Fibroblast of gingiva (primary cell): ENCODE measurements around the gene TSPAN11.

Experiments
- DNase-seq: peaks from one replicate; pipeline ENCODE4 v3.0.0-alpha.2; 2011; ENCODE audit warnings: low read depth

Gene TSPAN11

GRCh38 chr12:30979371-30980259 is 53.1 kb downstream of the TSPAN11 start:
- peak; percentile 58 for DNase-seq

- no peak for DNase-seq
These were observed 54.6 kb downstream of the TSPAN11 start for GRCh38 chr12:30980955-30981662.

GRCh38 chr12:30982413-30982812 is 55.9 kb downstream of the TSPAN11 start:
- DNase-seq = no peak

GRCh38 chr12:30985814-30986452 is 59.4 kb downstream of the TSPAN11 start:
- DNase-seq = peak; percentile 49

- DNase-seq = no peak
These were observed 61.5 kb downstream of the TSPAN11 start for GRCh38 chr12:30988086-30988485.

- no peak for DNase-seq
These were observed 62.2 kb downstream of the TSPAN11 start for GRCh38 chr12:30988646-30989286.

- DNase-seq = no peak
These were observed 63.2 kb downstream of the TSPAN11 start for GRCh38 chr12:30989754-30990153.

- no peak for DNase-seq
These were observed 63.8 kb downstream of the TSPAN11 start for GRCh38 chr12:30990316-30990715.

GRCh38 chr12:30990776-30991175 is 64.2 kb downstream of the TSPAN11 start:
- no peak for DNase-seq

GRCh38 chr12:30991466-30991865 is 64.9 kb downstream of the TSPAN11 start:
- no peak for DNase-seq

GRCh38 chr12:30992381-30992780 is 65.8 kb downstream of the TSPAN11 start:
- DNase-seq = no peak

GRCh38 chr12:30993766-30994165 is 67.2 kb downstream of the TSPAN11 start:
- no peak for DNase-seq

- DNase-seq = no peak
These were observed 67.7 kb downstream of the TSPAN11 start for GRCh38 chr12:30994274-30994673.

GRCh38 chr12:30996255-30996654 is 69.7 kb downstream of the TSPAN11 start:
- peak; percentile 73 for DNase-seq

- no peak for DNase-seq
These were observed 70.2 kb downstream of the TSPAN11 start for GRCh38 chr12:30996752-30997151.

- DNase-seq = no peak
These were observed 71.3 kb downstream of the TSPAN11 start for GRCh38 chr12:30997685-30998440.

GRCh38 chr12:30999011-30999410 is 72.5 kb downstream of the TSPAN11 start:
- DNase-seq = no peak

GRCh38 chr12:30999723-31000122 is 73.2 kb downstream of the TSPAN11 start:
- no peak for DNase-seq

GRCh38 chr12:31000751-31001150 is 74.2 kb downstream of the TSPAN11 start:
- peak; percentile 39 for DNase-seq

GRCh38 chr12:31001581-31002360 is 75.2 kb downstream of the TSPAN11 start:
- DNase-seq = no peak

GRCh38 chr12:31002361-31002725 is 75.8 kb downstream of the TSPAN11 start:
- DNase-seq = no peak
